Measurements from ENCODE around the gene PLCB4. TPM values are rescaled to one million over a fixed set of nuclear protein-coding genes. Genes with fewer than 3 reads are reported as not detected.
A peak's percentile ranks its signal among the peaks of the same experiment; 100 is the strongest.

Gene PLCB4
- total and polyA plus RNA-seq, 8 donors, result 0.56 to 9.3 (median 2.3) TPM

- no peak overlapping the region for H3K4me3 ChIP-seq
- 87 to 91% methylated on average over 5 of the region's 5 CpGs for WGBS, 2 donors
- H3K27me3 ChIP-seq, result no peaks in the 10 kb centered on the region
- H3K27ac ChIP-seq, result no peak overlapping the region
- no peak for TF ChIP-seq CTCF (IDR thresholded peaks at IDR 0.05)
- no peaks in the 10 kb centered on the region for H3K9me3 ChIP-seq
- FAIRE-seq (no peak), ATAC-seq (no peak), DNase-seq (no peak)
- no peaks in the 10 kb centered on the region for H3K4me1 ChIP-seq
- intact Hi-C loops (cut with DNase I), result no loop called here
- no peaks in the 10 kb centered on the region for H3K36me3 ChIP-seq
Measured at GRCh38 chr20:9207253-9207652, 138.4 kb downstream of the PLCB4 start.

GRCh38 chr20:9210356-9210755, 141.5 kb downstream of the PLCB4 start:
- TF ChIP-seq CTCF (IDR thresholded peaks at IDR 0.05), result no peak
- H3K4me3 ChIP-seq, result no peak overlapping the region
- no peak overlapping the region for H3K27ac ChIP-seq
- H3K27me3 ChIP-seq, result no peaks in the 10 kb centered on the region
- H3K4me1 ChIP-seq, result no peaks in the 10 kb centered on the region
- whole genome bisulfite sequencing, 2 donors, result 84 to 90% methylated on average over 5 of the region's 5 CpGs
- intact Hi-C loops (cut with DNase I), result no loop called here
- ATAC-seq (no peak), DNase-seq (no peak), FAIRE-seq (no peak)
- H3K9me3 ChIP-seq, result no peaks in the 10 kb centered on the region
- H3K36me3 ChIP-seq, result no peaks in the 10 kb centered on the region

GRCh38 chr20:9211016-9211760, 142.3 kb downstream of the PLCB4 start:
- no peak for DNase-seq
- no peak for ATAC-seq
- no peak overlapping the region for H3K27ac ChIP-seq
- no peaks in the 10 kb centered on the region for H3K27me3 ChIP-seq
- intact Hi-C loops (cut with DNase I), result no loop called here
- H3K9me3 ChIP-seq, result no peaks in the 10 kb centered on the region
- H3K4me1 ChIP-seq, result no peaks in the 10 kb centered on the region
- FAIRE-seq, result no peak
- no peak overlapping the region for H3K4me3 ChIP-seq
- TF ChIP-seq CTCF (IDR thresholded peaks at IDR 0.05), result no peak
- no peaks in the 10 kb centered on the region for H3K36me3 ChIP-seq
- 46 to 52% methylated on average over 4 of the region's 4 CpGs for WGBS, 2 donors

GRCh38 chr20:9212735-9213134, 143.8 kb downstream of the PLCB4 start:
- H3K27ac ChIP-seq, result no peak overlapping the region
- no peaks in the 10 kb centered on the region for H3K9me3 ChIP-seq
- H3K4me1 ChIP-seq, result no peaks in the 10 kb centered on the region
- WGBS, 2 donors, result 43 to 54% methylated on average over 2 of the region's 2 CpGs
- ATAC-seq, result no peak
- DNase-seq, result no peak
- no peak for TF ChIP-seq CTCF (IDR thresholded peaks at IDR 0.05)
- H3K27me3 ChIP-seq, result no peaks in the 10 kb centered on the region
- no peak for FAIRE-seq
- intact Hi-C loops (cut with DNase I), result no loop called here
- H3K36me3 ChIP-seq, result no peaks in the 10 kb centered on the region
- no peak overlapping the region for H3K4me3 ChIP-seq

- H3K9me3 ChIP-seq, result no peaks in the 10 kb centered on the region
- no peak for DNase-seq
- H3K4me1 ChIP-seq, result no peaks in the 10 kb centered on the region
- FAIRE-seq, result no peak
- no peaks in the 10 kb centered on the region for H3K36me3 ChIP-seq
- intact Hi-C loops (cut with DNase I), result no loop called here
- H3K27me3 ChIP-seq, result no peaks in the 10 kb centered on the region
- ATAC-seq, result peak in 2 of 4 donors; percentile 14 to 51
- 47 to 53% methylated on average over 3 of the region's 3 CpGs for WGBS, 2 donors
- no peak overlapping the region for H3K27ac ChIP-seq
- TF ChIP-seq CTCF (IDR thresholded peaks at IDR 0.05), result no peak
- no peak overlapping the region for H3K4me3 ChIP-seq
Measured at GRCh38 chr20:9214685-9215084, 145.8 kb downstream of the PLCB4 start.

Measured in pancreas (tissue), 10 donors.